WTC11 (cell line): Measurements from ENCODE around the gene ERVW-1. TPM values are rescaled to one million over a fixed set of nuclear protein-coding genes. Genes with fewer than 3 reads are reported as not detected.

ENCODE experiments used
- ATAC-seq: fragments of 200-7000 bp; cut with Tn5 transposase; 2 replicates; pipeline ENCODE4 v1.10.0; 2021; ENCODE audit warnings: mild to moderate bottlenecking, moderate library complexity
- CTCF ChIA-PET: fragments of 300-600 bp; sonication (Branson Sonifier 250); formaldehyde crosslinking; loops from one replicate; lab custom pipeline; 2021; ENCODE audit warnings: antibody characterized with exemption; lab: Charles Lee
- POLR2A ChIA-PET: fragments of 350-600 bp; sonication (Branson Sonifier 250); formaldehyde crosslinking; loops from one replicate; lab custom pipeline; 2021; ENCODE audit warnings: antibody characterized with exemption; lab: Charles Lee
- DNase-seq: peaks from one replicate; pipeline ENCODE4 v3.0.0; 2021; ENCODE audit warnings: low spot score
- H3K27ac Mint-ChIP-seq: 2 replicates; pipeline ENCODE4 v1.8.0; 2021; ENCODE audit warnings: mixed read lengths
- H3K27me3 Mint-ChIP-seq: 2 replicates; pipeline ENCODE4 v1.8.0; 2021; ENCODE audit warnings: low read depth, mild to moderate bottlenecking, moderate library complexity, mixed read lengths
- H3K36me3 Mint-ChIP-seq: 2 replicates; pipeline ENCODE4 v1.8.0; 2021; ENCODE audit warnings: mixed read lengths
- H3K4me1 Mint-ChIP-seq: 2 replicates; pipeline ENCODE4 v1.8.0; 2022; ENCODE audit warnings: mixed read lengths
- H3K4me3 Mint-ChIP-seq: 2 replicates; pipeline ENCODE4 v1.8.0; 2021; ENCODE audit warnings: mild to moderate bottlenecking, moderate library complexity, mixed read lengths
- H3K9me3 Mint-ChIP-seq: 2 replicates; pipeline ENCODE4 v1.8.0; 2021; ENCODE audit warnings: mixed read lengths
- ATF1 ChIP-seq: sonication (generic); formaldehyde crosslinking; IDR thresholded peaks from 2 replicates; pipeline ENCODE4 v1.8.1; 2023; ENCODE audit warnings: mild to moderate bottlenecking, moderate library complexity, missing genetic modification reagents
- CREB1 ChIP-seq: sonication (generic); formaldehyde crosslinking; IDR thresholded peaks from 2 replicates; pipeline ENCODE4 v1.8.0; 2023; ENCODE audit warnings: mild to moderate bottlenecking, missing genetic modification reagents
- FOXP1 ChIP-seq: sonication (generic); formaldehyde crosslinking; IDR thresholded peaks from 2 replicates; pipeline ENCODE4 v1.8.0; 2022; ENCODE audit warnings: missing genetic modification reagents, mild to moderate bottlenecking, moderate library complexity, borderline replicate concordance
- GTF2I ChIP-seq: fragments of 250-450 bp; sonication (Bioruptor Pico); conservative IDR thresholded peaks from 2 replicates; pipeline ENCODE4 v1.4.0; 2021; ENCODE audit warnings: mild to moderate bottlenecking
- MXD4 ChIP-seq: fragments of 250-450 bp; sonication (Bioruptor Pico); IDR thresholded peaks from 2 replicates; pipeline ENCODE4 v1.8.0; 2021; ENCODE audit warnings: mild to moderate bottlenecking, moderate library complexity, borderline replicate concordance
- MYBL2 ChIP-seq: sonication (generic); formaldehyde crosslinking; IDR thresholded peaks from 2 replicates; pipeline ENCODE4 v1.8.1; 2023; ENCODE audit warnings: mild to moderate bottlenecking, moderate library complexity, missing genetic modification reagents
- NFATC4 ChIP-seq: fragments of 250-450 bp; sonication (Bioruptor Pico); IDR thresholded peaks from 2 replicates; pipeline ENCODE4 v1.9.0; 2021; ENCODE audit warnings: mild to moderate bottlenecking
- NR1H2 ChIP-seq: sonication (generic); formaldehyde crosslinking; IDR thresholded peaks from 2 replicates; pipeline ENCODE4 v1.9.0; 2021; ENCODE audit warnings: mild to moderate bottlenecking, moderate library complexity, missing genetic modification reagents
- NR3C1 ChIP-seq: sonication (generic); formaldehyde crosslinking; conservative IDR thresholded peaks from 2 replicates; pipeline ENCODE4 v1.8.1; 2023; ENCODE audit warnings: low read depth, mild to moderate bottlenecking, missing genetic modification reagents
- OVOL2 ChIP-seq: fragments of 250-450 bp; sonication (Bioruptor Pico); IDR thresholded peaks from 2 replicates; pipeline ENCODE4 v1.9.0; 2021; ENCODE audit warnings: mild to moderate bottlenecking, borderline replicate concordance
- PRRX2 ChIP-seq: fragments of 250-450 bp; sonication (Bioruptor Pico); IDR thresholded peaks from 2 replicates; pipeline ENCODE4 v1.8.0; 2021; ENCODE audit warnings: mild to moderate bottlenecking
- RELA ChIP-seq: sonication (generic); formaldehyde crosslinking; IDR thresholded peaks from 2 replicates; pipeline ENCODE4 v1.8.1; 2022; ENCODE audit warnings: missing genetic modification reagents, mild to moderate bottlenecking, borderline replicate concordance
- SOX15 ChIP-seq: fragments of 250-450 bp; sonication (Bioruptor Pico); IDR thresholded peaks from 2 replicates; pipeline ENCODE4 v1.9.0; 2021; ENCODE audit warnings: mild to moderate bottlenecking
- SP1 ChIP-seq: sonication (generic); formaldehyde crosslinking; conservative IDR thresholded peaks from 2 replicates; pipeline ENCODE4 v1.8.1; 2022; ENCODE audit warnings: missing genetic modification reagents
- TEAD4 ChIP-seq: sonication (generic); formaldehyde crosslinking; IDR thresholded peaks from 2 replicates; pipeline ENCODE4 v1.8.0; 2022; ENCODE audit warnings: mild to moderate bottlenecking, missing genetic modification reagents
- ZNF396 ChIP-seq: fragments of 250-450 bp; sonication (Bioruptor Pico); IDR thresholded peaks from 2 replicates; pipeline ENCODE4 v1.8.0; 2021; ENCODE audit warnings: mild to moderate bottlenecking, moderate library complexity, borderline replicate concordance
- total RNA-seq: library from RNA; stranded (reverse); gene quantifications from 3 replicates; pipeline ENCODE4 v1.2.3, GENCODE V29; 2021
- TF ChIP-seq, protein P1 (sequence below): sonication (generic); formaldehyde crosslinking; IDR thresholded peaks from 2 replicates; pipeline ENCODE4 v1.8.1; 2023; ENCODE audit warnings: mild to moderate bottlenecking, moderate library complexity, missing genetic modification reagents
- TF ChIP-seq, protein P2 (sequence below): sonication (generic); formaldehyde crosslinking; IDR thresholded peaks from 2 replicates; pipeline ENCODE4 v1.8.0; 2022; ENCODE audit warnings: missing genetic modification reagents
- TF ChIP-seq, protein P3 (sequence below): fragments of 250-450 bp; sonication (Bioruptor Pico); IDR thresholded peaks from 2 replicates; pipeline ENCODE4 v1.9.0; 2021; ENCODE audit warnings: moderate library complexity, mild to moderate bottlenecking, inconsistent platforms, borderline replicate concordance
- TF ChIP-seq, protein P4 (sequence below): sonication (generic); formaldehyde crosslinking; IDR thresholded peaks from 2 replicates; pipeline ENCODE4 v1.8.0; 2022; ENCODE audit warnings: mild to moderate bottlenecking, missing genetic modification reagents
- TF ChIP-seq, protein P5 (sequence below): fragments of 250-450 bp; sonication (Bioruptor Pico); IDR thresholded peaks from 2 replicates; pipeline ENCODE4 v1.9.0; 2021; ENCODE audit warnings: mild to moderate bottlenecking
- TF ChIP-seq, protein P6 (sequence below): fragments of 250-450 bp; sonication (Bioruptor Pico); IDR thresholded peaks from 2 replicates; pipeline ENCODE4 v1.9.0; 2021; ENCODE audit warnings: mild to moderate bottlenecking

The ERVW-1 gene
- total RNA-seq, 1 experiment from 2014 or later: 0.07 TPM

DNA sequence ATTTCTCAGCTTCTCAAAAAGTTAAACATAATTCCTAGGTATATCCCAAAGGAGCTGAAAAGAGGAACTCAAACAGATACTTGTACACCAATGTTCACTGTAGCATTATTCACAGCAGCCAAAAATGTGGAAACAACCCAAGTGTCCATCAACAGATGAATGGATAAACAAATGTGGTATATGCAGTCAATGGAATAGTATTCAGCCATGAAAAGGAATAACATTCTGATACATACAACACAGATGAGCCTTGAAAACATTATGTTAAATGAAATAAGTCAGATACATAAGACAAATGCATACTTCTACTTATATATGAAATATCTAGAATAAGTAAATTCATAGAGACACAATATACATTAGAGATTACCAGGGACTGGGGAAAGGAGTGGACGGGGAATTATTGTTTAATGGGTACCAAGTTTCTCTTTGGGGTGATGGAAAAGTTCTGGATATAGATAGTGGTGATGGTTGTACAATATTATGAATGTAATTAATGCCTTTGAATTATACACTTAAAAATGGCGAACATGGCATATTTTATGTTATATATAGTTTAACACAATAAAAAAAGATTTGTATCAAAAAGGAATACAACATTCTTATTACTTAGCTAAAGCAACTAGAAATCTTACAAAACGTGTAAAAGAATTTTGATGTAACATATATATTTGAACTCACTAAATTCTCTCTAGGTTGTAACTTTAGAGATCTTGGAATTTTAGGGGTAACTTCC lies 35.6 kb upstream of the ERVW-1 start:
- H3K27ac Mint-ChIP-seq: no peak overlapping the region

DNA sequence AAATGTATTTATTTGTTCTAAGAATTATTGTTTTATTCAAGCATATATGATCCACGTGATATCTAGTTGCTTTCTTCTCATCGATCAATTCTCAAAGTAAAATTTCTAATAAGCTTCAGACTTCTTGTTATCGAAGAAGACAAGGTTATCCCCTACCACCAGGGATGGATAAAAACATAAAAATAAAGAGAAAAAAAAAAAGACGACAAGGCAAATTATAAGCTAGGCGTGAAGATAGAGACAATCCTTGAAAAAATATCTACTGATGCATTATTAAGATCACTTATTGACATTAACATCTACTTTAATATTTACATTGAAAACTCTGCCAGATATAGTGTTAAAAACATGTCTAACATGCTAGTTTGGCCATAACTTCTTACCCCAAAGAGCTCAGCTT lies 31.2 kb upstream of the ERVW-1 start:
- Mint-ChIP-seq H3K9me3 (0 out of 2 replicates have a peak, but pooled peaks cover 6% of the 10 kb centered on the region), H3K4me1 (no peaks in the 10 kb centered on the region), H3K36me3 (peaks cover 24% of the 10 kb centered on the region), H3K27me3 (no peaks in the 10 kb centered on the region), H3K4me3 (no peak overlapping the region), H3K27ac (no peak overlapping the region)
- DNase-seq: no peak
- POLR2A ChIA-PET: interaction anchor here (0.6 kb wide), 1 partner anchor 7 kb away, joined by 3 read pairs; no protein-coding TSS in a partner anchor
- no peak for ATAC-seq
- CTCF ChIA-PET: interaction anchor here (1.1 kb wide), 1 partner anchor 61 kb away, joined by 3 read pairs; the partner anchor contains the start of gene GATAD1
- TF ChIP-seq, protein P1, sequence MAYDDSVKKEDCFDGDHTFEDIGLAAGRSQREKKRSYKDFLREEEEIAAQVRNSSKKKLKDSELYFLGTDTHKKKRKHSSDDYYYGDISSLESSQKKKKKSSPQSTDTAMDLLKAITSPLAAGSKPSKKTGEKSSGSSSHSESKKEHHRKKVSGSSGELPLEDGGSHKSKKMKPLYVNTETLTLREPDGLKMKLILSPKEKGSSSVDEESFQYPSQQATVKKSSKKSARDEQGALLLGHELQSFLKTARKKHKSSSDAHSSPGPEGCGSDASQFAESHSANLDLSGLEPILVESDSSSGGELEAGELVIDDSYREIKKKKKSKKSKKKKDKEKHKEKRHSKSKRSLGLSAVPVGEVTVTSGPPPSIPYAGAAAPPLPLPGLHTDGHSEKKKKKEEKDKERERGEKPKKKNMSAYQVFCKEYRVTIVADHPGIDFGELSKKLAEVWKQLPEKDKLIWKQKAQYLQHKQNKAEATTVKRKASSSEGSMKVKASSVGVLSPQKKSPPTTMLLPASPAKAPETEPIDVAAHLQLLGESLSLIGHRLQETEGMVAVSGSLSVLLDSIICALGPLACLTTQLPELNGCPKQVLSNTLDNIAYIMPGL (CRISPR knock-in tag): no peak
- TF ChIP-seq NR1H2 (CRISPR knock-in tag) (no peak), FOXP1 (CRISPR knock-in tag) (no peak), OVOL2 (CRISPR knock-in tag) (no peak), MYBL2 (CRISPR knock-in tag) (no peak), RELA (no peak), ATF1 (CRISPR knock-in tag) (no peak), SP1 (CRISPR knock-in tag) (no peak), PRRX2 (CRISPR knock-in tag) (no peak), TEAD4 (CRISPR knock-in tag) (no peak), NR3C1 (CRISPR knock-in tag) (no peak)
- TF ChIP-seq, protein P2, sequence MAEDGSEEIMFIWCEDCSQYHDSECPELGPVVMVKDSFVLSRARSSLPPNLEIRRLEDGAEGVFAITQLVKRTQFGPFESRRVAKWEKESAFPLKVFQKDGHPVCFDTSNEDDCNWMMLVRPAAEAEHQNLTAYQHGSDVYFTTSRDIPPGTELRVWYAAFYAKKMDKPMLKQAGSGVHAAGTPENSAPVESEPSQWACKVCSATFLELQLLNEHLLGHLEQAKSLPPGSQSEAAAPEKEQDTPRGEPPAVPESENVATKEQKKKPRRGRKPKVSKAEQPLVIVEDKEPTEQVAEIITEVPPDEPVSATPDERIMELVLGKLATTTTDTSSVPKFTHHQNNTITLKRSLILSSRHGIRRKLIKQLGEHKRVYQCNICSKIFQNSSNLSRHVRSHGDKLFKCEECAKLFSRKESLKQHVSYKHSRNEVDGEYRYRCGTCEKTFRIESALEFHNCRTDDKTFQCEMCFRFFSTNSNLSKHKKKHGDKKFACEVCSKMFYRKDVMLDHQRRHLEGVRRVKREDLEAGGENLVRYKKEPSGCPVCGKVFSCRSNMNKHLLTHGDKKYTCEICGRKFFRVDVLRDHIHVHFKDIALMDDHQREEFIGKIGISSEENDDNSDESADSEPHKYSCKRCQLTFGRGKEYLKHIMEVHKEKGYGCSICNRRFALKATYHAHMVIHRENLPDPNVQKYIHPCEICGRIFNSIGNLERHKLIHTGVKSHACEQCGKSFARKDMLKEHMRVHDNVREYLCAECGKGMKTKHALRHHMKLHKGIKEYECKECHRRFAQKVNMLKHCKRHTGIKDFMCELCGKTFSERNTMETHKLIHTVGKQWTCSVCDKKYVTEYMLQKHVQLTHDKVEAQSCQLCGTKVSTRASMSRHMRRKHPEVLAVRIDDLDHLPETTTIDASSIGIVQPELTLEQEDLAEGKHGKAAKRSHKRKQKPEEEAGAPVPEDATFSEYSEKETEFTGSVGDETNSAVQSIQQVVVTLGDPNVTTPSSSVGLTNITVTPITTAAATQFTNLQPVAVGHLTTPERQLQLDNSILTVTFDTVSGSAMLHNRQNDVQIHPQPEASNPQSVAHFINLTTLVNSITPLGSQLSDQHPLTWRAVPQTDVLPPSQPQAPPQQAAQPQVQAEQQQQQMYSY (CRISPR knock-in tag): no peak
- TF ChIP-seq, protein P3, sequence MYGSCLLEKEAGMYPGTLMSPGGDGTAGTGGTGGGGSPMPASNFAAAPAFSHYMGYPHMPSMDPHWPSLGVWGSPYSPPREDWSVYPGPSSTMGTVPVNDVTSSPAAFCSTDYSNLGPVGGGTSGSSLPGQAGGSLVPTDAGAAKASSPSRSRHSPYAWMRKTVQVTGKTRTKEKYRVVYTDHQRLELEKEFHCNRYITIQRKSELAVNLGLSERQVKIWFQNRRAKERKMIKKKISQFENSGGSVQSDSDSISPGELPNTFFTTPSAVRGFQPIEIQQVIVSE (CRISPR knock-in tag): no peak
- TF ChIP-seq, protein P4, sequence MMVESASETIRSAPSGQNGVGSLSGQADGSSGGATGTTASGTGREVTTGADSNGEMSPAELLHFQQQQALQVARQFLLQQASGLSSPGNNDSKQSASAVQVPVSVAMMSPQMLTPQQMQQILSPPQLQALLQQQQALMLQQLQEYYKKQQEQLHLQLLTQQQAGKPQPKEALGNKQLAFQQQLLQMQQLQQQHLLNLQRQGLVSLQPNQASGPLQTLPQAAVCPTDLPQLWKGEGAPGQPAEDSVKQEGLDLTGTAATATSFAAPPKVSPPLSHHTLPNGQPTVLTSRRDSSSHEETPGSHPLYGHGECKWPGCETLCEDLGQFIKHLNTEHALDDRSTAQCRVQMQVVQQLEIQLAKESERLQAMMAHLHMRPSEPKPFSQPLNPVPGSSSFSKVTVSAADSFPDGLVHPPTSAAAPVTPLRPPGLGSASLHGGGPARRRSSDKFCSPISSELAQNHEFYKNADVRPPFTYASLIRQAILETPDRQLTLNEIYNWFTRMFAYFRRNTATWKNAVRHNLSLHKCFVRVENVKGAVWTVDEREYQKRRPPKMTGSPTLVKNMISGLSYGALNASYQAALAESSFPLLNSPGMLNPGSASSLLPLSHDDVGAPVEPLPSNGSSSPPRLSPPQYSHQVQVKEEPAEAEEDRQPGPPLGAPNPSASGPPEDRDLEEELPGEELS (CRISPR knock-in tag): no peak
- TF ChIP-seq, protein P5, sequence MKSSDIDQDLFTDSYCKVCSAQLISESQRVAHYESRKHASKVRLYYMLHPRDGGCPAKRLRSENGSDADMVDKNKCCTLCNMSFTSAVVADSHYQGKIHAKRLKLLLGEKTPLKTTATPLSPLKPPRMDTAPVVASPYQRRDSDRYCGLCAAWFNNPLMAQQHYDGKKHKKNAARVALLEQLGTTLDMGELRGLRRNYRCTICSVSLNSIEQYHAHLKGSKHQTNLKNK (CRISPR knock-in tag): no peak
- TF ChIP-seq, all 79 proteins: peak for 0

More for the DNA sequence above, 35.6 kb upstream of the ERVW-1 start:
- no peaks in the 10 kb centered on the region for H3K4me1 Mint-ChIP-seq
- TF ChIP-seq ZNF396: no peak
- TF ChIP-seq NFATC4 (CRISPR knock-in tag): no peak
- no peak for TF ChIP-seq SOX15 (CRISPR knock-in tag)
- TF ChIP-seq FOXP1 (CRISPR knock-in tag): no peak
- no peak for TF ChIP-seq GTF2I (CRISPR knock-in tag)
- TF ChIP-seq MXD4 (CRISPR knock-in tag): no peak
- TF ChIP-seq, protein P6, sequence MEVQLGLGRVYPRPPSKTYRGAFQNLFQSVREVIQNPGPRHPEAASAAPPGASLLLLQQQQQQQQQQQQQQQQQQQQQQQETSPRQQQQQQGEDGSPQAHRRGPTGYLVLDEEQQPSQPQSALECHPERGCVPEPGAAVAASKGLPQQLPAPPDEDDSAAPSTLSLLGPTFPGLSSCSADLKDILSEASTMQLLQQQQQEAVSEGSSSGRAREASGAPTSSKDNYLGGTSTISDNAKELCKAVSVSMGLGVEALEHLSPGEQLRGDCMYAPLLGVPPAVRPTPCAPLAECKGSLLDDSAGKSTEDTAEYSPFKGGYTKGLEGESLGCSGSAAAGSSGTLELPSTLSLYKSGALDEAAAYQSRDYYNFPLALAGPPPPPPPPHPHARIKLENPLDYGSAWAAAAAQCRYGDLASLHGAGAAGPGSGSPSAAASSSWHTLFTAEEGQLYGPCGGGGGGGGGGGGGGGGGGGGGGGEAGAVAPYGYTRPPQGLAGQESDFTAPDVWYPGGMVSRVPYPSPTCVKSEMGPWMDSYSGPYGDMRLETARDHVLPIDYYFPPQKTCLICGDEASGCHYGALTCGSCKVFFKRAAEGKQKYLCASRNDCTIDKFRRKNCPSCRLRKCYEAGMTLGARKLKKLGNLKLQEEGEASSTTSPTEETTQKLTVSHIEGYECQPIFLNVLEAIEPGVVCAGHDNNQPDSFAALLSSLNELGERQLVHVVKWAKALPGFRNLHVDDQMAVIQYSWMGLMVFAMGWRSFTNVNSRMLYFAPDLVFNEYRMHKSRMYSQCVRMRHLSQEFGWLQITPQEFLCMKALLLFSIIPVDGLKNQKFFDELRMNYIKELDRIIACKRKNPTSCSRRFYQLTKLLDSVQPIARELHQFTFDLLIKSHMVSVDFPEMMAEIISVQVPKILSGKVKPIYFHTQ (CRISPR knock-in tag): no peak
- no peak for TF ChIP-seq CREB1
- no peak for TF ChIP-seq OVOL2 (CRISPR knock-in tag)
- TF ChIP-seq, all 79 proteins: peak for 0
- no peak for DNase-seq
- H3K4me3 Mint-ChIP-seq: no peak overlapping the region
- ChIA-PET CTCF (no interaction called here), POLR2A (interaction anchor here (0.6 kb wide), 1 partner anchor 51 kb away, joined by 3 read pairs; no protein-coding TSS in a partner anchor)
- no peaks in the 10 kb centered on the region for H3K27me3 Mint-ChIP-seq
- ATAC-seq: no peak
- peaks cover 24% of the 10 kb centered on the region for H3K36me3 Mint-ChIP-seq
- H3K9me3 Mint-ChIP-seq: 0 out of 2 replicates have a peak, but pooled peaks cover 6% of the 10 kb centered on the region
